GM12878 (cell line): ENCODE data around the gene APOBEC3B. TPM values are rescaled to one million over a fixed set of nuclear protein-coding genes. Genes with fewer than 3 reads are reported as not detected.

Experiments used
- ATAC-seq: fragments of 200-7000 bp; cut with Tn5 transposase; 3 replicates; pipeline ENCODE4 v1.9.1; 2020; ENCODE audit warnings: mild to moderate bottlenecking, moderate library complexity
- BruUV-seq: library from RNA; stranded (reverse); fragments of 400-500 nt; replicated peaks from 2 replicates; lab custom pipeline; 2021; lab: Mats Ljungman, UMichigan
- CTCF ChIA-PET: fragments of 300-600 bp; sonication (Branson Sonifier 250); formaldehyde crosslinking; extraction: SDS; loops from one replicate; lab custom pipeline; 2021; ENCODE audit warnings: inconsistent platforms; lab: Yijun Ruan, JAX
- POLR2A ChIA-PET: fragments of 350-600 bp; formaldehyde crosslinking; extraction: SDS; loops from one replicate; lab custom pipeline; 2021; ENCODE audit warnings: inconsistent platforms; lab: Charles Lee
- RAD21 ChIA-PET: fragments of 300-600 bp; sonication (Branson Sonifier 250); formaldehyde crosslinking; loops from one replicate; lab custom pipeline; 2023; ENCODE audit warnings: antibody characterized with exemption; ENCODE audit not compliant: unreplicated experiment; lab: Charles Lee
- SMC1A ChIA-PET: fragments of 300-600 bp; sonication (Branson Sonifier 250); formaldehyde crosslinking; loops from one replicate; lab custom pipeline; 2023; ENCODE audit not compliant: unreplicated experiment, uncharacterized antibody; lab: Charles Lee
- DNase-seq: peaks from one replicate; pipeline ENCODE4 v3.0.0-alpha.2; 2011; ENCODE audit warnings: low read depth, low spot score
- FAIRE-seq: peaks from 3 replicates; lab custom pipeline; 2011; peaks lifted over from hg19 to GRCh38; lab: Jason Lieb, UNC
- H2AFZ ChIP-seq: 2 replicates; pipeline ENCODE4 v1.6.0; 2011; ENCODE audit warnings: low read depth, low read length, control low read depth; ENCODE audit not compliant: control insufficient read depth
- H3K27ac ChIP-seq: 2 replicates; pipeline ENCODE4 v1.5.1; 2011; ENCODE audit warnings: control low read depth; ENCODE audit not compliant: control insufficient read depth, insufficient read depth
- H3K27me3 ChIP-seq, 2 experiments: replicated peaks in 1 of 2; 2 replicates each; pipeline versions ENCODE4 v1.6.0 to v1.6.1; 2011; ENCODE audit warnings: low read length in 1 of 2; ENCODE audit not compliant: control insufficient read depth in 2 of 2, insufficient read depth in 2 of 2
- H3K36me3 ChIP-seq, 2 experiments: 2 replicates each; pipeline ENCODE4 v1.5.1; 2011; ENCODE audit warnings: low read length in 1 of 2; ENCODE audit not compliant: control insufficient read depth in 2 of 2, insufficient read depth in 2 of 2
- H3K4me1 ChIP-seq: 2 replicates; pipeline ENCODE4 v1.6.1; 2011; ENCODE audit warnings: mild to moderate bottlenecking, low read length, moderate library complexity, mixed read lengths; ENCODE audit not compliant: control insufficient read depth, insufficient read depth
- H3K4me2 ChIP-seq: 2 replicates; pipeline ENCODE4 v1.6.0; 2011; ENCODE audit warnings: control low read depth; ENCODE audit not compliant: control insufficient read depth, insufficient read depth
- H3K4me3 ChIP-seq: fragments of 200-600 bp; sonication (generic); 2 replicates; pipeline ENCODE4 v1.5.1; 2016
- H3K79me2 ChIP-seq: 2 replicates; pipeline ENCODE4 v1.6.0; 2011; ENCODE audit warnings: low read length; ENCODE audit not compliant: control insufficient read depth, insufficient read depth
- H3K9ac ChIP-seq: 2 replicates; pipeline ENCODE4 v1.8.0; 2011; ENCODE audit warnings: low read length, control low read depth, mixed read lengths; ENCODE audit not compliant: control insufficient read depth, insufficient read depth
- H3K9me3 ChIP-seq: replicated peaks from 3 replicates; pipeline ENCODE4 v1.5.1; 2011; ENCODE audit warnings: mild to moderate bottlenecking, low read length; ENCODE audit not compliant: control insufficient read depth, insufficient read depth
- H4K20me1 ChIP-seq: 2 replicates; pipeline ENCODE4 v1.6.0; 2011; ENCODE audit not compliant: control insufficient read depth, insufficient read depth
- CHD2 ChIP-seq: IDR thresholded peaks from 2 replicates; pipeline ENCODE4 v1.6.1; 2011; ENCODE audit warnings: low read depth, low read length, improper control_type of control experiment, borderline replicate concordance
- CHD4 ChIP-seq: fragments of 200-600 bp; sonication (generic); IDR thresholded peaks from 2 replicates; pipeline ENCODE4 v1.6.1; 2016; ENCODE audit warnings: mild to moderate bottlenecking
- IKZF2 ChIP-seq, 2 experiments: fragments of 450-650 bp; IDR thresholded peaks; 2 replicates each; pipeline ENCODE4 v1.6.1; 2017; ENCODE audit warnings: mild to moderate bottlenecking in 2 of 2, moderate library complexity in 2 of 2
- REST ChIP-seq: IDR thresholded peaks from 2 replicates; pipeline ENCODE4 v1.6.1; 2012; ENCODE audit warnings: mild to moderate bottlenecking, low read depth, low read length
- TCF3 ChIP-seq: IDR thresholded peaks from 2 replicates; pipeline ENCODE4 v1.6.1; 2012; ENCODE audit warnings: low read depth, mild to moderate bottlenecking, low read length, borderline replicate concordance; ENCODE audit not compliant: insufficient read depth
- ZNF274 ChIP-seq: IDR thresholded peaks from one replicate; pipeline ENCODE4 v1.8.0; 2011; ENCODE audit not compliant: insufficient read length, insufficient read depth
- WGBS: methylation state at CpG from one replicate; pipeline ENCODE4 v1.1.6; 2016; ENCODE audit warnings: low lambda C conversion rate; ENCODE audit not compliant: insufficient replicate concordance, insufficient coverage; ENCODE audit errors: missing lambda C conversion rate; 5-methylcytosine and 5-hydroxymethylcytosine counted together
- in situ Hi-C: fragments of 300-500 bp; cut with MboI; formaldehyde crosslinking; loops from 9 replicates; pipeline ENCODE4 v1.14.3; 2018; ENCODE audit warnings: mixed read lengths
- intact Hi-C: fragments of 100-400 bp; cut with micrococcal nuclease; formaldehyde crosslinking; loops from one replicate; pipeline ENCODE4 v1.14.2; 2022; ENCODE audit not compliant: unreplicated experiment
- polyA plus RNA-seq, 11 experiments: library from polyadenylated mRNA; depleted of rRNA in 4 of 11; unstranded in 6 of 11; stranded (reverse) in 5 of 11; fragments of >200 nt; fragmentation: Nextera tagmentation in 4 of 11; fragmentation: Illumina TruSeq in 1 of 11; extraction: Ambion mirVana in 4 of 11; extraction: Trizol in 1 of 11; gene quantifications; 1 replicate in 1 of 11; 2 replicates in 10 of 11; pipeline versions ENCODE4 v1.2.1 to v1.2.3, GENCODE V29; 2011 to 2016; ENCODE audit warnings: inconsistent platforms in 2 of 11, missing spikeins in 2 of 11, low read depth in 1 of 11
- total RNA-seq, 4 experiments: library from RNA; depleted of rRNA in 3 of 4; stranded (reverse); fragments of >200 nt in 3 of 4; fragmentation: Illumina TruSeq in 1 of 4; extraction: Trizol in 1 of 4; gene quantifications; 2 replicates each; pipeline versions ENCODE4 v1.2.1 to v1.2.3, GENCODE V29; 2013 to 2021
- TF ChIP-seq, protein P1 (sequence below): fragments of 450-650 bp; IDR thresholded peaks from 2 replicates; pipeline ENCODE4 v1.6.1; 2017; ENCODE audit warnings: antibody characterized with exemption, mild to moderate bottlenecking, moderate library complexity

APOBEC3B gene
- total and polyA plus RNA-seq, 10 of the 15 experiments (the other 5 are each of a cell fraction or from before 2014, with no cell fraction given): 2.4 to 75.1 (median 30.9) TPM

- no TSS peak for BruUV-seq
- Histone ChIP-seq H3K36me3 (no peaks in the 10 kb centered on the region), H3K4me3 (no peak overlapping the region), H3K9ac (no peak overlapping the region), H2AFZ (no peak overlapping the region), H3K9me3 (no peaks in the 10 kb centered on the region), H3K27ac (no peak overlapping the region), H4K20me1 (no peaks in the 10 kb centered on the region), H3K4me1 (peaks cover 25% of the 10 kb centered on the region), H3K4me2 (no peak overlapping the region), H3K79me2 (no peaks in the 10 kb centered on the region), H3K27me3 (no peaks in the 10 kb centered on the region)
- WGBS: 92% methylated on average over 11 of the region's 11 CpGs
- in situ Hi-C loops: no loop called here
- SMC1A ChIA-PET: no interaction called here
- no peak for FAIRE-seq
- CTCF ChIA-PET: no interaction called here
- no peak for ATAC-seq
- no peak for DNase-seq
- TF ChIP-seq REST: no peak
- TF ChIP-seq, protein P1, sequence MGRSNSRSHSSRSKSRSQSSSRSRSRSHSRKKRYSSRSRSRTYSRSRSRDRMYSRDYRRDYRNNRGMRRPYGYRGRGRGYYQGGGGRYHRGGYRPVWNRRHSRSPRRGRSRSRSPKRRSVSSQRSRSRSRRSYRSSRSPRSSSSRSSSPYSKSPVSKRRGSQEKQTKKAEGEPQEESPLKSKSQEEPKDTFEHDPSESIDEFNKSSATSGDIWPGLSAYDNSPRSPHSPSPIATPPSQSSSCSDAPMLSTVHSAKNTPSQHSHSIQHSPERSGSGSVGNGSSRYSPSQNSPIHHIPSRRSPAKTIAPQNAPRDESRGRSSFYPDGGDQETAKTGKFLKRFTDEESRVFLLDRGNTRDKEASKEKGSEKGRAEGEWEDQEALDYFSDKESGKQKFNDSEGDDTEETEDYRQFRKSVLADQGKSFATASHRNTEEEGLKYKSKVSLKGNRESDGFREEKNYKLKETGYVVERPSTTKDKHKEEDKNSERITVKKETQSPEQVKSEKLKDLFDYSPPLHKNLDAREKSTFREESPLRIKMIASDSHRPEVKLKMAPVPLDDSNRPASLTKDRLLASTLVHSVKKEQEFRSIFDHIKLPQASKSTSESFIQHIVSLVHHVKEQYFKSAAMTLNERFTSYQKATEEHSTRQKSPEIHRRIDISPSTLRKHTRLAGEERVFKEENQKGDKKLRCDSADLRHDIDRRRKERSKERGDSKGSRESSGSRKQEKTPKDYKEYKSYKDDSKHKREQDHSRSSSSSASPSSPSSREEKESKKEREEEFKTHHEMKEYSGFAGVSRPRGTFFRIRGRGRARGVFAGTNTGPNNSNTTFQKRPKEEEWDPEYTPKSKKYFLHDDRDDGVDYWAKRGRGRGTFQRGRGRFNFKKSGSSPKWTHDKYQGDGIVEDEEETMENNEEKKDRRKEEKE: no peak
- no peak for TF ChIP-seq IKZF2 (IDR thresholded peaks at IDR 0.05)
- no peak for TF ChIP-seq CHD2
- TF ChIP-seq CHD4: no peak
- TF ChIP-seq TCF3: no peak
- TF ChIP-seq ZNF274: no peak
- POLR2A ChIA-PET: no interaction called here
- intact Hi-C loops: no loop called here
- RAD21 ChIA-PET: no interaction called here
Measured at GRCh38 chr22:38938221-38938620, 43.9 kb upstream of the APOBEC3B start.
